Thymus (tissue), 11 donors: ENCODE measurements around the gene GMPR. TPM values are rescaled to one million over a fixed set of nuclear protein-coding genes. Genes with fewer than 3 reads are reported as not detected.

Source experiments
- DNase-seq, 9 donors: peaks; one replicate each; pipeline ENCODE4 v3.0.0-alpha.2; 2013; ENCODE audit warnings: low spot score in 9 of 9, low read depth in 6 of 9, missing footprints in 1 of 9
- H3K27ac ChIP-seq, 2 donors: one replicate each; pipeline ENCODE4 v1.5.1; 2013; ENCODE audit warnings: control low read depth in 1 of 2, low read depth in 1 of 2, low read length in 1 of 2, mild to moderate bottlenecking in 1 of 2, moderate library complexity in 1 of 2
- H3K27me3 ChIP-seq, 2 donors: one replicate each; pipeline ENCODE4 v1.5.1; 2013; ENCODE audit warnings: low read length in 1 of 2; ENCODE audit not compliant: control insufficient read depth in 2 of 2, insufficient read depth in 1 of 2
- H3K36me3 ChIP-seq, 2 donors: one replicate each; pipeline ENCODE4 v1.5.1; 2013; ENCODE audit warnings: low read length in 1 of 2, mild to moderate bottlenecking in 1 of 2, moderate library complexity in 1 of 2; ENCODE audit not compliant: control insufficient read depth in 2 of 2, insufficient read depth in 2 of 2
- H3K4me1 ChIP-seq, 2 donors: one replicate each; pipeline ENCODE4 v1.5.1; 2013; ENCODE audit warnings: low read length in 2 of 2; ENCODE audit not compliant: control insufficient read depth in 2 of 2, insufficient read depth in 2 of 2
- H3K4me3 ChIP-seq, 2 donors: one replicate each; pipeline ENCODE4 v1.5.1; 2013; ENCODE audit warnings: low read length in 2 of 2, control low read depth in 1 of 2, mild to moderate bottlenecking in 1 of 2
- H3K9me3 ChIP-seq, 2 donors: one replicate each; pipeline ENCODE4 v1.5.1; 2013; ENCODE audit warnings: low read length in 1 of 2, mild to moderate bottlenecking in 1 of 2; ENCODE audit not compliant: control insufficient read depth in 2 of 2, insufficient read depth in 1 of 2
- WGBS: extraction: QIAGEN DNeasy Blood & Tissue Kit; methylation state at CpG from one replicate; pipeline ENCODE4 v1.1.7; 2013; 5-methylcytosine and 5-hydroxymethylcytosine counted together
- polyA plus RNA-seq: library from polyadenylated mRNA; stranded (reverse); fragments of 200-250 nt; gene quantifications from one replicate; pipeline ENCODE4 v1.2.3, GENCODE V29; 2013
- total RNA-seq: library from RNA; stranded (reverse); fragments of 120-200 nt; gene quantifications from one replicate; pipeline ENCODE4 v1.2.4, GENCODE V29; 2013
- donor health status: healthy.

The GMPR gene
- total and polyA plus RNA-seq, 2 donors, result 4.1 to 17.2 TPM

DNA sequence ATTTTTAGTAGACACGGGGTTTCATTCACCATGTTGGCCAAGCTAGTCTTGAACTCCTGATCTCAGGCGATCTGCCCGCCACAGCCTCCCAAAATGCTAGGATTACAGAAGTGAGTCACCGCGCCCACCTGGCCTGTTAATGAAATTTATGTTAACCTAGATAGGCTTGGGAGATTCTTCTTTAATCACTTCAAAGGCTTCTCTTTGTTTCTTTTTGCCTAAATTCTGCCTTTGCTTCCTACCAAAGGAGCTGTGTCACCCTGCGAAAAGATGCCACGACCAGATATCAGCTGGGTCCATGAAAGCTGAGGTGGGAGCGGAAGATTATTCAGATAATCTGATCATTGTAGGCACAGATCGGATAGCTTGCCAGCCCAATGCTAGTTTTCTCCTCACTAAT lies 75.3 kb downstream of the GMPR start:
- Histone ChIP-seq H3K9me3 (no peaks in the 10 kb centered on the region), H3K4me3 (no peak overlapping the region), H3K27ac (no peak overlapping the region), H3K36me3 (no peaks in the 10 kb centered on the region), H3K4me1 (peaks cover 11 to 23% of the 10 kb centered on the region in 2 donors), H3K27me3 (no peaks in the 10 kb centered on the region)
- WGBS, result 85% methylated on average over 9 of the region's 9 CpGs
- no peak for DNase-seq

GRCh38 chr6:16314296-16314695 lies 75.9 kb downstream of the GMPR start:
- WGBS, result 99% methylated on average over 4 of the region's 4 CpGs
- peaks cover 13 to 28% of the 10 kb centered on the region in 2 donors for H3K4me1 ChIP-seq
- no peak overlapping the region for H3K4me3 ChIP-seq
- no peaks in the 10 kb centered on the region for H3K27me3 ChIP-seq
- no peak for DNase-seq
- H3K27ac ChIP-seq, result no peak overlapping the region
- H3K9me3 ChIP-seq, result no peaks in the 10 kb centered on the region
- no peaks in the 10 kb centered on the region for H3K36me3 ChIP-seq

DNA sequence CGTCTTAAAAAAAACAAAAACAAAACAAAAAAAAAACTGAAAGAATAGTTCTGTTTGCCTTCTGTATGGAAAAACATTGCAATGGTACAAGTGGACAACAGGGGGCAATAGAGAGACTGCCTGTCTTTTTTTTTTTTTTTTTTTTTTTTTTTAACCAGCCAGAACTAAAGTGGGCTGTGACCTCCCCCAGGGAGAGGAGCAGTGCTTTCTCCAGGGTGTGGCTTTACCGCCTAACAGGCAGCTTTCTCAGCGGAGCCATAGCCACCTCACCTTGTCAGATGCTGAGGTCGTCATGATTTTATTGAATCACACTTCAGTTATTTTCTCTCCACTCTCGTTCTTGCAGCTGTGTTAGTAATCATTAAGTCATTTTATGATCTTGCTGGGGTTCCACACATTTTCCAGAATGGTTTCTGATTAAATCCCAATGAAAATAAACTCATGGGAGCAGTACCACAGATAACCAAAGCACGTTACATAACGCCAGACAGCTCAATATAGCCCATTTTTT lies 78.4 kb downstream of the GMPR start:
- DNase-seq, result peak in 3 of 9 donors; percentile 43 to 73 (median 44)
- Histone ChIP-seq H3K4me1 (peaks cover 32 to 50% of the 10 kb centered on the region in 2 donors), H3K27me3 (no peaks in the 10 kb centered on the region), H3K4me3 (no peak overlapping the region), H3K27ac (no peak overlapping the region), H3K9me3 (no peaks in the 10 kb centered on the region), H3K36me3 (no peaks in the 10 kb centered on the region)
- WGBS, result 70% methylated on average over 7 of the region's 7 CpGs

GRCh38 chr6:16318538-16318937 lies 80.2 kb downstream of the GMPR start:
- peaks cover 46 to 67% of the 10 kb centered on the region in 2 donors for H3K4me1 ChIP-seq
- peak in 1 of 9 donors; percentile 65 for DNase-seq
- H3K27ac ChIP-seq, result peak overlapping the region; percentile 79 to 96

GRCh38 chr6:16318953-16319720 lies 80.8 kb downstream of the GMPR start:
- no peak for DNase-seq
- Histone ChIP-seq H3K36me3 (no peaks in the 10 kb centered on the region), H3K9me3 (no peaks in the 10 kb centered on the region), H3K4me1 (peaks cover 52 to 73% of the 10 kb centered on the region in 2 donors), H3K27ac (peak overlapping the region; percentile 85 to 96), H3K4me3 (peak overlapping the region in 1 of 2 donors; percentile 9), H3K27me3 (no peaks in the 10 kb centered on the region)
- 96% methylated on average over 8 of the region's 8 CpGs for WGBS

More at GRCh38 chr6:16318538-16318937, 80.2 kb downstream of the GMPR start:
- 25% methylated on average over 6 of the region's 6 CpGs for WGBS
- Histone ChIP-seq H3K9me3 (no peaks in the 10 kb centered on the region), H3K4me3 (no peak overlapping the region), H3K36me3 (no peaks in the 10 kb centered on the region), H3K27me3 (no peaks in the 10 kb centered on the region)

DNA sequence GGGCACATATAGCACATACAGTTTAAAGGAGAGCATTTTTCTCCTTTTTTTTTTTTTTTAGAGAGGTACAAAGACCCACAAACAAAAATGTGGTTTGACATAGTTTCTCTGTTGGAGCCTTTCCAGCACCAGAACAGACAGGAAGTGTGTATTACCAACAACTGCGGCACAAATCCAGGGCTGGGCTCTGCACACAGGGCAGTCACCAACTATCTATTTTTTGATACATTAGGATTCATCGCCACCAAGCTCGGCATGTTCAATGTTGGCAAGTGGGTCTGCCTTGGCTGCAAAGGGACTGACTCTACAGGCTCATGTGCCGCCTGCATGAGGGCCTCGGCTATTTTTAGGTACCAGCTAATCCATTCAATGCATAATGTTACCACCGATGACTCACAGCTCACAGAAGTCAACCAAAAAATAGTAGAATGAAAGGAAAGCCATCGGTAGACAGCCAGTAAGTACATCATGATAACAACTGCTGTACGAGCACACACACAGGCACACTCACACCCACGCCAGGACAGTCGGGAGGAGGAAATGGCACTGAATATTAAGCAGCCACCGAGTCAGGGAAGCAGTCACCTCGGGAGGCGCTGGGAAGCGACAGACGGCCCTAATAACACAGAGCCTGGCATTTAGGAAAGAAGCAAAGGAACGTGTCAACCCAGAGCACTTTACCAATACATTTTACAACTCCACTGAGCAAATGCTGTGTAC lies 81.6 kb downstream of the GMPR start:
- H3K4me3 ChIP-seq, result peak overlapping the region; percentile 6 to 28
- DNase-seq, result peak in 8 of 9 donors; percentile 49 to 91 (median 75)
- 21% methylated on average over 16 of the region's 16 CpGs for WGBS
- no peaks in the 10 kb centered on the region for H3K9me3 ChIP-seq
- H3K36me3 ChIP-seq, result no peaks in the 10 kb centered on the region
- H3K4me1 ChIP-seq, result peaks cover 58 to 79% of the 10 kb centered on the region in 2 donors
- peak overlapping the region; percentile 96 to 98 for H3K27ac ChIP-seq
- no peaks in the 10 kb centered on the region for H3K27me3 ChIP-seq

DNA sequence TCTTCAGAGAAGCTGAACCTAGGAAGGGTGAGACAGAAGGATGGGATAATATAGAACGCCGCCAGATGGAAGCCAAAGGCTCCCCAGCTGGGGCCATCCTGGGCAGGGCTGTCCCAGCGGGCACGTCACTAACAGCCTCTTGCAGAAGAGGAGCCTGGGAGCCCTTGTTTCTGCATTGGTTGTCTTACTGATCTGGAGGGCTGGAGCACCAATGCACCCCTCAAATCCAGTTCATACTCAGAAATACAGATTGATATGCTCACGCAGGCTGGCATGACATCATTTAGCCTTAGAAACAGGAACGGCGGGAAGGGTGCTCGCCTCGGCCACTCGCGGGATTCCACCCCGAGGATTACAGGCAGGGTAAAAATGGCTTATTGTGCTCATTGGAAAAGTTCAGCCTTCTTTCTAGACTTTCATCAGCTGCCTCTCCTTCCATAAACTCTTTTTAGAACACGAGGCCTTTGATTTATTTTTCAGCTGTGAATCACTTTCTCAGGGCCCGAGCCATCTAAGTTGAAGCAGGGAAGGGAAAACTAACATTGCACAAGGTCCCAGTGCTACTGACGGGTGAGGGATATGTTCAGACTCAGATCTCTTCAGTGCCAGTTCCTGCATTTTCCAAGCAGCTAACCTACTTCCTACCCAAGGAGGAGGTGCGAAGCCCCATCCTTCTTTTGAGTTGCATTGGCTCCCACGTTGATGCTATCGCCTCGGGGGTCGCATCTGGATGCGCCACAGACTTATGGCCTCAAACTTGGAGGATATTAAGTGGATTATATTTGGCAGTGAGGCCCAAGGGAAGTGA lies 82.3 kb downstream of the GMPR start:
- peak overlapping the region; percentile 96 to 98 for H3K27ac ChIP-seq
- H3K9me3 ChIP-seq, result peaks cover 0 to 1% of the 10 kb centered on the region in 2 donors
- DNase-seq, result peak in 1 of 9 donors; percentile 34
- 92% methylated on average over 21 of the region's 21 CpGs for WGBS
- no peaks in the 10 kb centered on the region for H3K36me3 ChIP-seq
- H3K4me1 ChIP-seq, result peaks cover 63 to 79% of the 10 kb centered on the region in 2 donors
- H3K4me3 ChIP-seq, result no peak overlapping the region
- H3K27me3 ChIP-seq, result no peaks in the 10 kb centered on the region

GRCh38 chr6:16321341-16321710 lies 82.9 kb downstream of the GMPR start:
- Histone ChIP-seq H3K36me3 (peaks cover 4 to 5% of the 10 kb centered on the region in 2 donors), H3K9me3 (peaks cover 2 to 7% of the 10 kb centered on the region in 2 donors), H3K27me3 (no peaks in the 10 kb centered on the region), H3K4me3 (no peak overlapping the region), H3K4me1 (peaks cover 63 to 79% of the 10 kb centered on the region in 2 donors), H3K27ac (peak overlapping the region; percentile 96 to 98)
- 92% methylated on average over 7 of the region's 7 CpGs for WGBS
- DNase-seq, result no peak
